DMS153 treated with DMSO at 0.1 percent for 48 hours (cell line): Measurements from ENCODE around the gene LRRK1.

ENCODE experiments used
- DNase-seq: peaks from one replicate; lab custom pipeline; 2025; ENCODE audit not compliant: unreplicated experiment; lab: John Stamatoyannopoulos, UW

The LRRK1 gene

DNA sequence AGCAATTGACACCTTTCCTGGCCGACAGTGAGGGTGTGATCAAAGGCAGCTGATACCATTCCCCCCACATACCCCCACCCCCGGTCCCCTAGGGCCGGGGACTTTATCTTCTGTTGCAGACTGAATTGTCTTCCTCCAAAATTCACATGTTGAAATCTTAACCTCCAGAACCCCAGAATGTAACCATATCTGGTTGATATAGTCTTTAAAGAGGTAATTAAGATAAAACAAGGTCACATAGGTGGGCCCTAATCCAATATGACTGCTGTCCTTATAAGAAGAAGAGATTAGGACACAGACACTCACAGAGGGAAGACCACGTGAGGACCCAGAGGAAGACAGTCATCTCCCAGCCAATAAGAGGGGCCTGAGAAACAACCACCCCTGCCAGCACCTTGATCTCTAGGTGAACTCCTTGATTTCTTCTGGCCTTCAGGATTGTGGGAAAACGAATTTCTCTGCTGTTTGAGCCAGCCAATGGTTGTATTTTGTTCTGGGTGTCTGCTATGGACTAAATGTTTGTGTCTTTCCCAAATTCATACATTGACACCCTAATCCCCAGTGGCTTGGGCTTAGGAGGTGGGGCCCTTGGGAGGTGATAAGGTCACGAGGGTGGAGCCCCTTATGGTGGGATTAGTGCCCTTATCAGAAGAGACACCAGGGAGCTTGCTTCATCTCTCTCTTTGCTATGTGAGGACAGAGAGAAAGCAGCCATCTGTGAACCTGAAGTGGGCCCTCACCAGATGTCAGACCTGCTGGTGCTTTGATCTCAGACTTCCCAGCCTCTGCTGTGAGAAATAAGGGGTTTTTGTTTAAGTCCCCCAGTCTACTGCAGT is 188.7 kb downstream of the LRRK1 start:
- no peak for DNase-seq

DNA sequence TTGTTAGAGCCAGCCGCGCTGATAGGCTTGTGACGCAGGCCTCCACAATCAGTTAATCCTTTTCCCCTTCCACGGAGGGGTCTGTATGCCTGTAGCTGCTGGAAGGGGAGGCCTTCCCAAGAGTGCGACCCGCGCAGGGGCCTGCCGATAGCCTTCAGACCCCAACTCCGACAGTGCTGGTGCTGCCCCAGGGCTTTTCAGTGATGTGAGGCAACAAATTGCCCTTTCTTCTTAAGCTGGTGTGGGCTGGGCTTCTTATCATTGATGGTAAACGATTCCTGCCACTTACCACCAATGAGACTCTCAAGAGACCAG is 189.3 kb downstream of the LRRK1 start:
- no peak for DNase-seq

DNA sequence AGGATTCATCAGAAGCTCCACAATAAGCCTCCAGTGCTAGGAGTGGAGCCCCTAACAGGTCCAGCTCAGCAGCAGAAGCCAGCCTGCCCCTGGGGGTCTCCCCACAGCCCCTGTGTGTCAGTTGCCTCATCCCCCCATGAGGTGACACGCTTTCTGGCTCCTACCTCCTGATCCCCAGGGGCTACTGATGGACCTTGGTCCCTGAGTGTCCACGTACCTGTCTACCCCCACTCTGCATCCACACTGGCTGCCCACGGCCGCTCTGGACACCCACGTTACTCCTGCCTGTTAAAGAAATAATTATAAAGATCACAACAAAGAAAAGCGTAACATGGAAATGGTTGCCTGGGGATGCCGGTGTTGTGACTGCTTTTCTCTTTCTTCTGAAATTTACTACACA is 189.6 kb downstream of the LRRK1 start:
- no peak for DNase-seq

DNA sequence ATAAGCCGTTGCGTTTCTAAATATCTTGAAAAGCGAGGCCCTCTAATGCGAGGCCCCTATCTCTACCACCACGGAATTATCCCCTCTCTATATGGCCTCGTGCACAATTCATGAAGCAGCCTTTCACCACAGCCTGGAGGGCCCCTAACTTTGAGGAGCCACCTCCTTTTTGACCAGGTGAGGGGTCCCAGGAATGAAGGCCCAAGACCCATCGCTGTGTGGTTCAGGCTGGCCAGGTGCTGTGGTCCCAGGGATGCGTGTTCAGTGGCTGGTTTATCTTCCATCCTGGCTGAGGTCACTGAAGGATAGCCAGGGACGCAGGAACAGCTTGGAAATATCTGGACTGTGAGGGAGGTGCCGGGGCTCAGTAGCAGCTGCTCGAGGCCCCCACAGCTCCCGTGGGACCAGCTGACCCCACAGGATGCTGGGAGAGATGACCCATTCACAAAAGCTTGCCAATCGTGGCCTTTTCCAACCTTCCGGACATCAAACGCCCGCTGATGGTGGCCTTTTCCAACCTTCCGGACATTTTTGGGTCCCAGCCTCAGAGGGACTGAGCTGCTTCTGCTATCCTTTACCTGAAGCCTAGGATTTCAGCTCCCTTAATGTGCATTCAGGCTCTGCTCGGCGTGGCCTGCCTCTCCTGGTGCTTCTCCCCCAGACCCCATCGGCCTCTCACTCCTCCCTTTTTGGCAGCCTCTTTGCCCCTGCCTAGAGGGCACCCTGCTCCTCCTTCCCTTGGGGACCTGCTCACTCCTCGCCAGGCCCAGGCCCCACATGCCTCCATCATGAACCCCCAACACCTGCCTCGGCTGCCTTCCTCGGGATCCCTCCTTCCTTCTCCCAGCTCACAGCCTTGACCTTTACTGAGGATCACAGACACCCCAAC is 191.8 kb downstream of the LRRK1 start:
- DNase-seq: no peak

DNA sequence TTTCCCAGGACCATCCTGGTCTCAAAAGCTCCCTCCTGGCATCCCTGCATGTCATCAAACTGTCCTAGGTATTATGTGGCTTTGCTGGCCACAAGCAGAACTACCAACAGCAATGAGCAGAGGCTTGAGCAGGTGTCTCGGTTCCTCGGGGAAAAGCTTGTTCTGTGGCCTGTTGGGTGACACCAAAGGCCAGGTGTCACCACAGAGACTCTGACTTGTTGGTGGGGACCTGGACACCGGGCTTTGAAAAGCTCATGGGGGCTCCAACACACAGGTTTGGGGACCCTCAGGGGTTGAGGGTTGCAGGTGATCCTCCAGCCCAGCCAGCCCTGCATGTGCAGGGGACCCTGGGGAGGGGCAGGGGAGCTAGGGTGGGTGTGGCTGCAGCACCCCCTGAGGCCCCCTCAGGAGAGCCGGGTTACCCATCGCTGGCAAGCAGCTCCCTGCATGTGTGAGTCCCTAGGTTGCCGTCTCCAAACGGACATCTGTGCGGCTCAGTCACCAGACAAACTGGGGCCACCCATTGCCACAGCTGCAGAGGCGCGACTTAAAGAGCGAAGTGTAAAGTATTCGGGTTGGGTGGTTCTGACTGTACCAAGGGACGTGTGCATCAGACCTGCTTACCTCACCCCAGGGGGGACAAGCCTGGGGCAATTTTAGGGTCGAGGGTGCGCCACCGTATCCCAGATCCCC is 192.6 kb downstream of the LRRK1 start:
- no peak for DNase-seq

DNA sequence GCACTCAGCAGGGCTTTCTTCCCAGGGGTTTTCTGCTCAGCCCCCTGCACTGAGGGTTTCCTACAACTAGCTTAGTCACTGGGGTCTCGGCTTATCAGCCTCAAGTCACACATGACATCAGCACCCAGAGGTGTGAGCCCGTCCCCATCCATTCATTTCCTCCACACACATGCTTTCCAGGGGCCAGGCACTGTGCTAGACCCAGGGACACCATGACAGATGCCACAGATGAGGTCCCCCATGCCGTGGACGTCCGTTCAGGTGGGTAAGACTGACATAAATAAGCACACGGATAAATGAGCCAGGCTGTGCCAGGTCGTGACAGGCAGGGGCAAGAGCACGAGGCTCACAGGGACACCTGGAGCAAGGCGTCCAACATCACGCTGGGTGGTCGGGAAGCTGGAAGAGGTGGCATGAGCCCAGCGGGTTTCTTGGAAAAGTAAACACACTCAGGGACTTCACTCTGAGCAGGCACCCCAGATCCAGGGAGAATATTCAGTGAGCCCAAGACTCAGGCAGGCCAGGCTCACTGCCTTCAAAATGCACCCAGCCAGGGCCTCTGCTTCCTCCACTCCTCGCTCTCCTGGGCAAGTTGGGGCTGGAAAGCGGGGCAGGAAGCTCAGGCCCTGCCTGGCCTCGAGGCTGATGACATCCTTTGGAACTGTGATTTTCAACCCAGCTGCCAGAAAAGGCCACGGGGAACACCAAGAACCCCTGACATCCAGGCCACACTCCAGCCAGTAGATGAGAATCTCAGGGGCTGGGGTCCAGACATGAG is 193.4 kb downstream of the LRRK1 start:
- DNase-seq: no peak

DNA sequence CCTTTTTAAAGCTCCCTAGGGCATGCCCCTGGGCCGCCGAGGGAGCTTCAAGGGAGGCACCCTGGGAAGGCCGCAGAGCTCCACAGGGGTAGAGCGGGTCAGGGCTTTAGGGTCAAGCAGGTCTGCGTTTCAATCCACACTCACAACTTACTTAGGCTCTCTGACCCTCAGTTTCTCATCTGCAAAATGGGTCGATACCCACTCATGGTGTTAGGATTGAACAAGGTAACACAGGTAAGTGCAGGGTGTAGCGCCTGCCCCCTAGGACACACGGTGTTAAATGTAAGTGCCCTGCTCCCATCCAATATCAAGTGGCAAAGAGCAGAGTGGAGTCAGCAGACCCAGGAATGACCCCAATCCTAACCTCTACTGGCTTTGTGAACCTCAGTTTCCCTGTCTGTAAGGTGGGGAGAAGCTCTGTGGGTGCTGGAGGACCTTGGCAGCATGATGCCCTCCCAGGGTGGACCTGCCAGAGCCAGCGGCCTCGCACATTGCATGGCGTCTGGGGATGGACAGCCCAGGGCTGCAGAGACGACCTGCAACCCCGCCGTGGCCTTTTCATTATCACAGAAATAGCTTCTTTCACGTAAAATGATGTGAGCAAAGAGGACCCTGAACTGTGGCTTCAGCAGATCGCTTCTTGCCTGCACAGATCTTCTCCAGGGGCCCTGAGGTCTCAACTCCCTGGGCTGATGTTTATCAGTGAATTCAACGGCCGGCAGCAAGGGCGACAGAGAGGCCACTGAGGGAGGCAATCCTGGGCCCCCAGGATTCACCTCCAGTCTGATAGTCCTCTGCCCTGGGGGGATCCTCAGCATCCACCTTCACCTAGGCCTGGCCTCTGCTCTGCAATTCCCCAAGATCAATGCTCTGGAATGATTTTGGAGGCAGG is 194.2 kb downstream of the LRRK1 start:
- DNase-seq: no peak

GRCh38 chr15:101114166-101114565 is 195.0 kb downstream of the LRRK1 start:
- no peak for DNase-seq

- DNase-seq: no peak
These were observed 195.5 kb downstream of the LRRK1 start for GRCh38 chr15:101114610-101115009.

GRCh38 chr15:101115393-101115785 is 196.2 kb downstream of the LRRK1 start:
- DNase-seq: no peak

DNA sequence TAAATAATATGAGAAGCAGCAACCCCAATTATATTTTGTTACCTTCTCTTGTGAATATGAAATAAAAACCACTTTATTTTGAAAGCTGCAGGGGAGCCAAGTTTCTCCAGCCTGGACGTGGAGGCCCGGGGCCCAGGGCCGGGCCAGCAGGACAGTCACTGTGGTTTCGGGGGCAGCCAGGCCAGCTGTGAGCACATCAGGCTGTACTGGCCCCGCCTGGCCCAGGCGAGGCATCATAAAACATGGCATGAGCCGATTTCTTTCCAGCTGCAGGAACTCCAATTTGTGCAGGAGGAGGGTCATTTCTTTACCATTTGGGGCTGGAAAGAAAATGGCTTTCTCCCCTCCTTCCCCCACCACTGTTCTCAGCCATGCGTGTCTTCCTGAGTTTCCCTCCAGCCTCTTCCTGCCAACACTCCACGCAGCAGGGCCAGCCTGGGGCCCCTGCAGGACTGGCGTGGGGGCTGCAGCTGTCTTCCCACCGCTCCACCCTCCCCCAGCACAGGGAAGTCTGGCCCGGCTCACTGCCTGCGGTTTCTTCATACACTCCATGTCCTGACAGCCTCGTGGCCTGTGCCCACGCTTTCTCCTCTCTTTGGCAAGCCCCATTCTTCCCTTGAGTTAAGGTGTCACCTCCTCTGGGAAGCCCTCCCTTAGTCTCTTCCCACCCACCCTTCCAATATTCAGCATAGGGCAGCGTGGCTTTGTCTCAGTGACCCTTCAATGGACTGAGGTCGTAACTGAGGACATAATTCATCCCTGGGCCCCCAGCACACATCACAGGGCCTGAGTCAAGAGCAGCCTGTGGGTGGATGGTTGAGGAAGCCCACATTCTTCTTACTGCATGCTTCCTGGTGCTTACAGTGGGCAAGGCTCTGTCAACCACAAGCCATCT is 196.9 kb downstream of the LRRK1 start:
- DNase-seq: no peak

GRCh38 chr15:101116681-101116976 is 197.5 kb downstream of the LRRK1 start:
- no peak for DNase-seq

GRCh38 chr15:101118116-101118515 is 199.0 kb downstream of the LRRK1 start:
- no peak for DNase-seq

- DNase-seq: no peak
These were observed 199.5 kb downstream of the LRRK1 start for GRCh38 chr15:101118615-101119014.

GRCh38 chr15:101119181-101119580 is 200.0 kb downstream of the LRRK1 start:
- DNase-seq: no peak
